Measurements from ENCODE around the gene PSMD2. TPM values are rescaled to one million over a fixed set of nuclear protein-coding genes. Genes with fewer than 3 reads are reported as not detected.

Gene PSMD2
- total and polyA plus RNA-seq, 2 of the 8 experiments (the other 6 are each of a cell fraction or from before 2014, with no cell fraction given) = 350 to 363 TPM

DNA sequence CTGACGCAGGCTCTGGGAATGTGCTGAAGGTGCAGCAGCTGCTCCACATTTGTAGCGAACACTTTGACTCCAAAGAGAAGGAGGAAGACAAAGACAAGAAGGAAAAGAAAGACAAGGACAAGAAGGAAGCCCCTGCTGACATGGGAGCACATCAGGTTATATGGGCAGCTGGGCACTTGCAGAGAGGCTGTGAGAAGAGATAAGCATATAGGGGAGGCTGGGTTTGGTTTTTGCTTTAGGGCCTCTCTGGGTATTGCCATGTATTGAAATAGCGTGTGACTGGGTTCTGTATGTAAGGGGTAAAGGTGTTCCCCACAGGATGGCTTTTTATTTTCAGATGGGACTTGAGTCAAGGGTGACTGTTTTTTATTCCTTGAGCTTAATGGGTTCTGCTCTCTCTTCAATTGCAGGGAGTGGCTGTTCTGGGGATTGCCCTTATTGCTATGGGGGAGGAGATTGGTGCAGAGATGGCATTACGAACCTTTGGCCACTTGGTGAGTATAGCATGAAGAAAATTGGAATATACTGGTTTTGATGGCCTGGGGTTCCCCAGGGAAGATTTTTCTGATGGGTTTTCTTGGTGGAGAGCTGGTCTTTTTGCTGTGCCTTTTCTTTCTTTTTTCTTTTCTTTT lies 7.4 kb downstream of the PSMD2 start (continued):
- no peak for TF ChIP-seq EGR1 (IDR thresholded peaks at IDR 0.05; ENCODE audit: borderline replicate concordance, low read depth, low read length)
- TF ChIP-seq JUN (IDR thresholded peaks at IDR 0.05; ENCODE audit: low read depth, low read length) = no peak
- no peak for TF ChIP-seq CHD2 (IDR thresholded peaks at IDR 0.05; ENCODE audit: low read length)
- TF ChIP-seq POU5F1 (IDR thresholded peaks at IDR 0.05; ENCODE audit: low read depth, low read length) = no peak
- no peak for TF ChIP-seq HDAC6 (IDR thresholded peaks at IDR 0.05; ENCODE audit: low read depth, low read length)
- no peak for TF ChIP-seq SIX5 (IDR thresholded peaks at IDR 0.05; ENCODE audit: low read depth, low read length)
- no peak for TF ChIP-seq SRF (IDR thresholded peaks at IDR 0.05; ENCODE audit: low read depth, low read length)
- no peak for TF ChIP-seq ASH2L (IDR thresholded peaks at IDR 0.05; ENCODE audit: low read length)

Data from H1 (cell line).